Fibroblast of skin of left biceps (primary cell): ENCODE results near the gene IL1RN.

Experiments
- DNase-seq, 2 experiments: peaks; one replicate each; pipeline ENCODE4 v3.0.0-alpha.2; 2013; ENCODE audit warnings: low read depth in 2 of 2

The IL1RN gene

GRCh38 chr2:113156278-113157117 lies 29.1 kb downstream of the IL1RN start:
- DNase-seq = no peak

GRCh38 chr2:113157118-113157896 lies 29.9 kb downstream of the IL1RN start:
- no peak for DNase-seq

DNA sequence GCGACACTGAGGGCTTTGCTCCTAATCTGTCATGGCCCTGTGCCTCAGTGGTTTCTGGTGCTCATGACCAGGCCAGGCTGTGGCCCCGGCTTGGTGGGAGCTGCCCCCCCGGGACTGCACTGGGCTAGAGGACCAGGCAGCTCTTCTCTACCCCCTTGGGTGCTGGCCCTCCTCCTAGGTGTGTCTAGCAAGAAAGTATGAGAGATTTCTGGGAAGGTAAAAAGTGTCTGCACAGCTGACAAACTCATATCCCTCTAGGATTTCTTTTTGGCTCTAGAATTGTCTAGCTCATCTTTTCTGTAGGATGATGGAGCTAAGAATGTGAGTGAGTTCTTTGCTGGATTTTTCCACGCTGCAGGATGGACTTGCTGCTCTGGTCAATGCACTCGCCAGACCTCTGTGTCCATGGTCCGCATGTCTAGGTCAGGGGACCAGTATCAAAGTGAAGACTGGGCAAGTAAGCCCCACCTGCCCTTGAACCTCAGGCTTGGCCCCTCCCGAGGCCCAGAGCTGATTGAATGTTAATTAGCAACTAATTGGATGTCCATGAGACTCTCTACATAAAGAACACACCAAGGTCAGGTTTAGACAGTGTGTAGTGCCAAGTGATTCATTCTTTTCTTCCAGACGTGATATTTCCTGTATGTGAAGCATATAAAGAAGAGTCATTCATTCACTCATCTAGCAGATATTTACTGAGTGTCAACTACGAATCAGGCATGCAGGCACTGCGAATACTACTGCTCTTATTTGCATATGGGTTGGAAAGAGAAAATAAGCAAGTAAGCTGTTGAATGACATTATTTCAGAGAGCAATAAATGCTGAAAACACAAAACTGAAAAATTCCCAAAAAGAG lies 30.7 kb downstream of the IL1RN start:
- peak in 1 of 2 experiments; percentile 15 for DNase-seq

GRCh38 chr2:113158884-113159553 lies 31.6 kb downstream of the IL1RN start:
- DNase-seq = no peak

GRCh38 chr2:113160248-113160647 lies 32.9 kb downstream of the IL1RN start:
- no peak for DNase-seq

DNA sequence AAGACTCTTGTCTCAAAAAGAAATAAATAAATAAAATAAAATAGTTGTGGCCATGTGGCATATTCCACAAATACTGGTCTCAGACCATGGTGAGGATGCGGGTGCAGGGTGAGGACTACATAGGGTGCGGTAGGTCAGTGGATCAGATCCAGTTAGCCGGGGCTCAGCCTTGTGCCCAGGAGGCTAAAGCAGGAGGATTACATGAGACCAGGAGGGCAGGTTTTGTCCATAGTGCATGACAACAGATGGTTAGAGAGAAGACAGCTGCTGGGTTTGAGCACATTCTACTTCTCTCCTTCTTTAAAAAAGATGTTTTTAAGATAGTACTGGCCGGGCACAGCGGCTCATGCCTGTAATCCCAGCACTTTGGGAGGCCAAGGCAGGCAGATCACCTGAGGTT lies 33.6 kb downstream of the IL1RN start:
- DNase-seq = no peak

DNA sequence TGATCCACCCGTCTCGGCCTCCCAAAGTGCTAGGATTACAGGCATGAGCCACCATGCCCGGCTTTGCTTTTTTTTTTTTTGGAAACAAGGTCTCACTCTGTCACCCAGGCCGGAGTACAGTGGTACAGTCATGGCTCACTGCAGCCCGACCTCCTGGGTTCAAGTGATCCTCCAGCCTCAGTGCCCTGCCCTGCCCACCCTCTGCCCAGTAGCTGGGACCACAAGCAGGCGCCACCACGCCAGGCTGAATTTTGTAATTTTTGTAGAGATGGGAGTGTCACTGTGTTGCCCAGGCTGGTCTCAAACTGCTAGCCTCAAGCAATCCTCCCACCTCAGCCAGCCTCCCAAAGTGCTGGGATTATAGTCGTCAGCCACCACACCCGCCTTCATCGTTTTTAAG lies 34.8 kb downstream of the IL1RN start:
- DNase-seq = no peak

- no peak for DNase-seq
These were observed 35.5 kb downstream of the IL1RN start for GRCh38 chr2:113162869-113163268.

- no peak for DNase-seq
These were observed 37.0 kb downstream of the IL1RN start for GRCh38 chr2:113164215-113164929.

DNA sequence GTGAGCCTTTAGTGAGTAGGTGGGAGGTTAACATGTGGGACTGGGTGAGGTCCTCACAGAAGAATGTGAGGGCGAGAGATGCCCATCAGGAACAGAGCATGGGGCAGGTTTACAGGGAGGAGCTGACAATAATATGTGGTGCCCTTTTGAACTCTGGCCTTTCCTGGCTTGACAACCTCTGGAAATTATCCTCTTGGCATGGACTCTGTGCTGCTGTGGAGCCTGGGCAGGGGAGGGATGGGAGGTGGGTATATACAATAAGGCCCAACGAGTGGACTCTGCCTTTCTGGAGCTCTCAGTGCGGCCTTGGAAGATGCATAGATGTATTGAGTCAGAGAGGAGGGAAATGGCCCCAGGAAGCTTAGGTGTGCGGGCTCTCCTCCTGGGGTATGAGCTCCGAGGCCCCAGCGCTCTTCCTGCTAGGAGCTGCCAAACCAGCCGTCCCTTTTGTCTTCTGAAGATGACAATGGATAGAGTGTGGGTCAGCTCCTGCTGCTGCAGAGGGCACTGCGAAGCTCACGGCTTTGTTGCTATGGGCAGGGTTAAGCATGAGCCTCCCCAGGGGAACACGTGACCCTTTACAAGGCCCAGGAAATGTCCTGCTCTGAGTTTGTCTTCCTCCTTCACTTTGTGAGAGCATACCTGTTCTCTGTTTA lies 37.7 kb downstream of the IL1RN start:
- DNase-seq = no peak

DNA sequence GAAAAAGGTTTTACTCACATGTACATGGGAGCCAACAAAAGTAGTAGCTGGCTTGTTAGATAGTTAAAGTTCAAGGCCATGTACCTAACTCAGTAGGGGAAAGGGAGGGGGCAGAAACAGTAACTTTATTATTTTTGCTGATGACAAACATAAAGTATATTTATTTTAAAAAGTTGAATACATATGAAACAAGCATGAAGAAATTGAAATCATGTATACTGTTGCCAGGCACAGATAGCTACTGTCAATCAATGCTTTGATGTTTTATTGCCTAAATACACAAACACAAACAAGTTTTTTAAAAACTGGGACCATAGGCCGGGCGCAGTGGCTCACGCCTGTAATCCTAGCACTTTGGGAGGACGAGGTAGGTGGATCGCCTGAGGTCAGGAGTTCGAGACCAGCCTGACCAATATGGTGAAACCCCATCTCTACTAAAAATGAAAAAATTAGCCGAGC lies 38.8 kb downstream of the IL1RN start:
- DNase-seq = no peak

DNA sequence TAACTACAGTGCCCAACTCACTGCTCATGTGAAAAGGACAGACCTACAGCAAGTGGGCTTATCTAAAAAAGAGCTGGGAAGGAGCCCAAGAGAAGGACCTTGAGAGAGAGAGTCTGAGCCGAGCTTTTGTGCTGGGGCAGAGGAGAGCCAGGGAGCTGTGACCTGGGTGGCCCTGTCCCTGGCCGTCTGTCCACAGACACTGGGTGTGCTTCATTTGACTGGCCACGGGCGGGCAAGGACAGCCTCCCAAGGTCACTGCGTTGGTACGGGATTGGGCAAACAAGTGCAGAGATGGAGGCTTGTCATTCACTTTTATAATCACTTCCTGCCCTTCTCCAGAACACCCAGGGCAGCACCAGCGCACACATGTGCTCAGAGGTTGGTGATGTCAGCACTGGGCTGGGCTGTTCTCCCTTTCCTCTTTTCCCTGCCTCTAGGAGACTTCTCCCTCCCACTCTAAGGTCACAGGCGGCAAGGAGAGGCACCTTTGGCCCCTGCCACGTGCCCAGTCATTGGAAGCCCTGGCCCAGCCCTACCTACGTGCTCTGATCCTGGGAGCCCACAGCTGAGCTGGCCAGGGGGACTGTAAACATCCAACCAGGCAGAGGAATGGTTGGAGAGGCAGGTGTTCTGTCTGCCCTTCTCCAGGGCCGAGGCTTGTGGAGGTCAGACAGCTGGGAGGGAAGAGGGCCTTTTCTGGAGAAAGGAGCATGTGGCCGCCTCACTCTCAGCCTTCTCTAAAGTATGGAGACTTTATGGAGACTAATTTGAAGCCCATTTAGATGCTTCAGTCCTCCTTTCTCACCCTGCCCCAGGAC lies 39.9 kb downstream of the IL1RN start:
- no peak for DNase-seq

GRCh38 chr2:113167962-113168340 lies 40.6 kb downstream of the IL1RN start:
- no peak for DNase-seq

DNA sequence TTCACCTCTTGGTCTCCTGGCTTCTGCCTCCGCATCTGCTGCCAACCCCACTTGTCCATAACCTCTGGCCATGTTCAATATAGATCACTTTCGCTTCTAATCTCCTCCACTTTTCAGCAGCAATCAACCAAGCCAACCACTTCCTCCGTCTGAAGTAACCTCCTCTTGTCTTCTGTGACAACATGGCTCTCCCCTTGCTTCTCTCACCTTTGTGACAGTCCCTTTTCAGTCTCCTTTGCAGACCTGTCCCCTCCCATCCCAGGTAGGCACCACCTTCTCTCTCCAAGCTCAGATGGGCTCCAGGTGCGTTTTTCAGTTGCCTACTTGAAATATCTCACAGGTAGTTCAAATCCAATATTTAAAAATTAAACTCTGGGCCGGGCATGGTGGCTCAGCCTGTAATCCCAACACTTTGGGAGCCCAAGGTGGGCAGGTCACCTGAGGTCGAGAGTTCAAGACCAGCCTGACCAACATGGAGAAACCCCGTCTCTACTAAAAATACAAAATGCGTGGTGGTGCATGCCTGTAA lies 41.7 kb downstream of the IL1RN start:
- no peak for DNase-seq

DNA sequence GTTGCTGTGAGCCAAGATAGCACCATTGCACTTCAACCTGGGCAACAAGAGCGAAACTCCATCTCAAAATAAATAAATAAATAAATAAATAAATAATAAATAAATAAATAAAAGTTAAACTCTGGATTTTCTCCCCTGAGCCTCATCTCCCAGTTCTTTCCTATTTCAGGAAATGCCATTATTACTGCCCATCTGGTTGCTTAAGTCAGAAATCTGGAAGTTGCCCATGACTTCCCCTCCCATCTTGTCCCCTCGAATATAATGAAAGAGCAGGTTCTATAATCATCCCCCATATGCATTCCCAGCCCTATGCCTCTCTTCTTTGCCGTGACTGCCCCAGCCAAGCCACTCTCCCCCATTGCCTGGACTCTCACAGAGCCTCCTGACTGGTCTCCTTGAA lies 42.2 kb downstream of the IL1RN start:
- no peak for DNase-seq

DNA sequence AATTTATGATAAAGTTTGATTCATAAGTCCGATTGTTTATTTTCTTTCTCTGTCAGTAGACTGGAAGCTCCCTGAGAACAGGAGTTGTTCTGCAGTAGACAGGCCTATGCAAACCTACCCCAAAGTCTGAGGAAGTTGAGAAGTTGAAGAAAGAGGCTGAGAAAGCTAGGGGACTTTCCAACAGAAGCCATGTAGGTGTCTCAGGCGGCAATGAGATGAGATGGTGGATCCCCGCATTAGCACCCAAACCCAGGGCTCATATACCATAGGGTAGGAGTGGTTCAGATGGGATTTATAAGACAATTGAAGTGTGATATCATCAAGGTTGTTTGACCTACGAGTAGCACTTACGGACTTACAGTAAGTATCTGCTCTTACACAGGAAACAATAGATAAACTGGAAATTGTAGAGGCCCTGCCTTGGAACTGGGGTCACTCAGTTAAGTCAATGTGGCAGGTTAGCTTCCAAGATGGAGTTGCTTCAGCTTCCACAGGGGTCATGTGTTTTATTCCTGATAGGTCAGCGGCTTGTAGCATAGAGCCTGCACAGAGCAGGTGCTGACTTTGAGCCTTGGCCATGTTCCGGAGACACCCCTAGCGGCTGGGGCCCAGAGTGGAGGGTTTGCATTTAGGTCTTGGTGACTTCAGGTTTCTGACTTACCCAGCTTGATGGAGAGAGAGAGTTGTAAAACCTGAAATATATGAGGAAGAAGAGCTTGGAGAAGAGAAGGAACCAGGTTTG lies 44.1 kb downstream of the IL1RN start:
- DNase-seq = no peak

- DNase-seq = no peak
These were observed 45.5 kb downstream of the IL1RN start for GRCh38 chr2:113172721-113173541.
